ENCODE data around the gene ADIG. TPM values are rescaled to one million over a fixed set of nuclear protein-coding genes. Genes with fewer than 3 reads are reported as not detected.

The ADIG gene
- total and polyA plus RNA-seq, 2 donors (not counting 1 experiment from before 2014, with no cell fraction given): not detected

DNA sequence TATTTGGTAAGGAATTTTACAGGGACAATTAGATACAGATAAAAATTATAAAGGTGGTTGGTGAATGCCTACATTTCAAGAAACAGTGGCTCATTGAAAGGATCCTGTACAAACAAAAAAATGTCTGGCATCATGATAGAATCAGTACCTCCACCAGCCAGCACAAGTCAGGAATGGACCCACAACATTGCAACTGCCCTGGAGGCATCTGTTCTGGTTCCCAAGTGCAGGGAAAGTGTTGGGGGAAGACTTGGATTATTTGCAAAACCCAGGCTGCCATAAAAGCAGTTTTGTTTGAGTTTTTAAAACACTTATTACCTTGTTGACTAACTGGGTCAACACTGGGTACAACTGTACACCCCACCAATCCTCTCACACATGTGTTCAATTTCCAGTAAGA lies 44.9 kb downstream of the ADIG start:
- H3K27ac ChIP-seq (ENCODE audit: insufficient read depth, low read length): no peak overlapping the region
- DNase-seq (ENCODE audit: low read depth in 2 of 2): no peak
- H4K20me1 ChIP-seq (ENCODE audit: control insufficient read depth, extremely low read depth, insufficient read depth, low read length): no peaks in the 10 kb centered on the region

DNA sequence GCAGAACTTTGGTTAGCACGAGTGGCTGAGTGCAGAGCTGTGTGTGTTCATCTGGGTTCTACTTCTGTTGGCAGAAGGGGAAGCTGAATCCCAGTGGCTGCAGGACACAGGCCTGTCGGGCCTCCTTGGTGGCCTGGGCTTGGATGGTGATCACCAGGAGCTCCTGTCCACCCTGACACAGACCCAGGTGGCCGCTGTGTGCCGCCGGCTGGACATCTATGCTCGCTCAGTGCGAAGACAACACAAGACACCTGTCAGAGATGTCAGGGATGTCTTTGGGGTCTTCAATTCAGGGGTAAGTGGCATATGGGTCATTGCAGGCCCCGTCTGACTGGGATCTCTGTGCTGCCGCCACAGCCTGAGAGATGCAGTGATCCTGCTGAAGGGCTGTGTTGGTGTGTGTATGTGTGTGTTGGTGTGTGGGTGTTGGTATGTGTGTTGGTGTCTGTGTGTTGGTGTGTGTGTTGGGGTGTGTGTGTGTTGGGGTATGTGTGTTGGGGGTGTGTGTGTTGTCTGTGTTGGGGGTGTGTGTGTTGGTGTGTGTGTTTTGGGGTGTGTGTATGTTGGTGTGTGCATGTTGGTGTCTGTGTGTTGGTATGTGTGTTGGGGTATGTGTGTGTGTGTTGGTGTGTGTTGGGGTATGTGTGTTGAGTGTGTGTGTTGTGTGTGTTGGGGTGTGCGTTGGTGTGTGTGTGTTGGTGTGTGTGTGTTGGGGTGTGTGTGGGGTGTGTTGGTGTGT lies 46.1 kb downstream of the ADIG start:
- H3K4me3 ChIP-seq (replicated peaks in 1 of 4; ENCODE audit: control extremely low read depth in 1 of 4, insufficient read depth in 1 of 4, low read depth in 3 of 4, low read length in 4 of 4): no peak overlapping the region
- no peaks in the 10 kb centered on the region for H3K9me3 ChIP-seq (ENCODE audit: control insufficient read depth, insufficient read depth, low read depth, low read length)
- H3K4me2 ChIP-seq (ENCODE audit: extremely low read depth, insufficient read depth, low read length): no peak overlapping the region
- no peaks in the 10 kb centered on the region for H3K27me3 ChIP-seq (ENCODE audit: control insufficient read depth, insufficient read depth, low read length)
- no peaks in the 10 kb centered on the region for H3K4me1 ChIP-seq (ENCODE audit: control insufficient read depth, extremely low read depth, insufficient read depth, low read length)
- no peak overlapping the region for H3K27ac ChIP-seq (ENCODE audit: insufficient read depth, low read length)
- H2AFZ ChIP-seq (ENCODE audit: low read length): no peak overlapping the region
- no peaks in the 10 kb centered on the region for H3K79me2 ChIP-seq (ENCODE audit: control insufficient read depth, insufficient read depth, low read length)
- no peak for DNase-seq (ENCODE audit: low read depth in 2 of 2)
- H4K20me1 ChIP-seq (ENCODE audit: control insufficient read depth, extremely low read depth, insufficient read depth, low read length): no peaks in the 10 kb centered on the region
- no peaks in the 10 kb centered on the region for H3K36me3 ChIP-seq (ENCODE audit: control insufficient read depth, insufficient read depth, low read length)
- no peak for TF ChIP-seq CTCF (conservative IDR thresholded peaks at IDR 0.05 in 1 of 2, IDR thresholded peaks at IDR 0.05 in 1 of 2; ENCODE audit: low read depth in 1 of 2, low read length in 2 of 2)
- no peak for TF ChIP-seq EZH2 (IDR thresholded peaks at IDR 0.05; ENCODE audit: low read length, missing control alignments)
- H3K9ac ChIP-seq (ENCODE audit: insufficient read depth, low read length): no peak overlapping the region

More for the DNA sequence above, 44.9 kb downstream of the ADIG start:
- Histone ChIP-seq H3K4me2 (ENCODE audit: extremely low read depth, insufficient read depth, low read length) (no peak overlapping the region), H3K9ac (ENCODE audit: insufficient read depth, low read length) (no peak overlapping the region), H3K9me3 (ENCODE audit: control insufficient read depth, insufficient read depth, low read depth, low read length) (no peaks in the 10 kb centered on the region), H3K27me3 (ENCODE audit: control insufficient read depth, insufficient read depth, low read length) (peaks cover 5% of the 10 kb centered on the region), H3K36me3 (ENCODE audit: control insufficient read depth, insufficient read depth, low read length) (no peaks in the 10 kb centered on the region), H2AFZ (ENCODE audit: low read length) (no peak overlapping the region), H3K4me1 (ENCODE audit: control insufficient read depth, extremely low read depth, insufficient read depth, low read length) (no peaks in the 10 kb centered on the region), H3K79me2 (ENCODE audit: control insufficient read depth, insufficient read depth, low read length) (no peaks in the 10 kb centered on the region), H3K4me3 (replicated peaks in 1 of 4; ENCODE audit: control extremely low read depth in 1 of 4, insufficient read depth in 1 of 4, low read depth in 3 of 4, low read length in 4 of 4) (no peak overlapping the region)
- TF ChIP-seq CTCF (conservative IDR thresholded peaks at IDR 0.05 in 1 of 2, IDR thresholded peaks at IDR 0.05 in 1 of 2; ENCODE audit: low read depth in 1 of 2, low read length in 2 of 2): no peak
- no peak for TF ChIP-seq EZH2 (IDR thresholded peaks at IDR 0.05; ENCODE audit: low read length, missing control alignments)

DNA sequence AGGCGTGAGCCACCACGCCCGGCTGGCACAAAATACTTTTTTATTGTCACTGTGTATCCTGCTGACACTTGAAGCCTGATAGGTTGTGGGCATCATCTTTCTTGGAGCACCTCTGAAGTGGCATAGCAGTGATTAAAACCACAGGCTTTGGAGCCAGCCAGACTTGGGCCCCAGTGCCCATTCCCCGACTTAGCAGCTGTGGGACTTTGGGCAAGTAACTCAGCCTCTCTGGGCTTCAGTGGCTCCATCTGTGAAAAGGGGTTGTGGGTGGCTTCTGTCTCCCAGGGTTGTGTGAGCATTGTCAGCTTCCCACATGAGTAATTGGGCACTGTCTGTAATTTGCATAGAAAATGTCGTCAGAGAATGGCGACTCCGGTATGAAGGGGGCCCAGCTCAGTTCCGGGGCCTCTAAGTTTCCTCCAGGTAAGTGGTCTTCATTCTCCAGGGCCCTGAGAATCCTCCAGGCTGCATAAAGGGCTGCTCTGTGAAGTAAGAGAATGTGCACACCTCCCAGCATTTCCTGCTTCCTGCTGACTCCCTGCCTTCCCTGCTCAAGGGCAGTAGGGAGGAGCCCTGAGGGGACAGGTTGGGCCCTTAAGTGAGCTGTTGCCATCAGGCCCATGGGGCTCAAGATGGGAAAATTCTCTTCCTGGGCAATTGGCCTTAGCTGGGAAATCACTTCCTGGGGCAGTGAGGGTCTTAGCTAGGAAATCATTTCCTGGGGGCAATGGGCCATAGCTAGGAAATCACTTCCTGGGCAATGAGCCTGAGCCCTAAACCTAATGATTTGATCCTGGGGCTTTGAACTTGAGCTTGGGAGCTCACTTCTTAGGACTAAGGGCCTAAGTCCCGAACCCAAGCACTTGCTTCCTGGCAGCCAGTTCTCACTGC lies 47.8 kb downstream of the ADIG start:
- no peak for TF ChIP-seq EZH2 (IDR thresholded peaks at IDR 0.05; ENCODE audit: low read length, missing control alignments)
- no peak for TF ChIP-seq CTCF (conservative IDR thresholded peaks at IDR 0.05 in 1 of 2, IDR thresholded peaks at IDR 0.05 in 1 of 2; ENCODE audit: low read depth in 1 of 2, low read length in 2 of 2)
- Histone ChIP-seq H3K79me2 (ENCODE audit: control insufficient read depth, insufficient read depth, low read length) (no peaks in the 10 kb centered on the region), H3K9ac (ENCODE audit: insufficient read depth, low read length) (no peak overlapping the region), H3K9me3 (ENCODE audit: control insufficient read depth, insufficient read depth, low read depth, low read length) (no peaks in the 10 kb centered on the region), H3K27me3 (ENCODE audit: control insufficient read depth, insufficient read depth, low read length) (no peaks in the 10 kb centered on the region), H2AFZ (ENCODE audit: low read length) (no peak overlapping the region), H3K4me2 (ENCODE audit: extremely low read depth, insufficient read depth, low read length) (no peak overlapping the region), H3K27ac (ENCODE audit: insufficient read depth, low read length) (no peak overlapping the region), H3K36me3 (ENCODE audit: control insufficient read depth, insufficient read depth, low read length) (no peaks in the 10 kb centered on the region), H3K4me3 (replicated peaks in 1 of 4; ENCODE audit: control extremely low read depth in 1 of 4, insufficient read depth in 1 of 4, low read depth in 3 of 4, low read length in 4 of 4) (no peak overlapping the region), H3K4me1 (ENCODE audit: control insufficient read depth, extremely low read depth, insufficient read depth, low read length) (no peaks in the 10 kb centered on the region), H4K20me1 (ENCODE audit: control insufficient read depth, extremely low read depth, insufficient read depth, low read length) (no peaks in the 10 kb centered on the region)
- no peak for DNase-seq (ENCODE audit: low read depth in 2 of 2)

Data from fibroblast of lung (primary cell).